ENCODE measurements around the gene SIT1. TPM values are rescaled to one million over a fixed set of nuclear protein-coding genes. Genes with fewer than 3 reads are reported as not detected.
A peak's percentile ranks its signal among the peaks of the same experiment; 100 is the strongest.

SIT1 gene
- not detected in 2 replicates for total RNA-seq (2014; rRNA removed; shearing (Covaris generic))
- not detected in 2 replicates for polyA plus RNA-seq (2015; cell fraction: cytosol; rRNA removed)
- not detected in 2 replicates for polyA plus RNA-seq (2015; cell fraction: nucleus; rRNA removed)

GRCh38 chr9:35650341-35651158 is at the start of gene SIT1:
SIT1 (minus strand) TSS chr9:35650931; CDS start chr9:35650853, 78 bp downstream.
- DNase-seq (ENCODE audit: low read depth, low spot score): no peak
- in situ Hi-C loops (cut with HindIII; ENCODE audit: low pct_unique_long_range_greater_than_20kb, low sequenced_read_pairs): no loop called here

- DNase-seq (ENCODE audit: low read depth, low spot score): no peak
- in situ Hi-C loops (cut with HindIII; ENCODE audit: low pct_unique_long_range_greater_than_20kb, low sequenced_read_pairs): no loop called here
Observed at GRCh38 chr9:35700031-35700430, 49.3 kb upstream of the SIT1 start.

- in situ Hi-C loops (cut with HindIII; ENCODE audit: low pct_unique_long_range_greater_than_20kb, low sequenced_read_pairs): no loop called here
Observed at GRCh38 chr9:35698231-35698630, 47.5 kb upstream of the SIT1 start.

GRCh38 chr9:35697486-35697885 is 46.8 kb upstream of the SIT1 start:
- in situ Hi-C loops (cut with HindIII; ENCODE audit: low pct_unique_long_range_greater_than_20kb, low sequenced_read_pairs): no loop called here
- no peak for DNase-seq (ENCODE audit: low read depth, low spot score)

More at GRCh38 chr9:35698231-35698630, 47.5 kb upstream of the SIT1 start:
- no peak for DNase-seq (ENCODE audit: low read depth, low spot score)

GRCh38 chr9:35696520-35697215 is 45.9 kb upstream of the SIT1 start:
- peak; percentile 62 for DNase-seq (ENCODE audit: low read depth, low spot score)
- in situ Hi-C loops (cut with HindIII; ENCODE audit: low pct_unique_long_range_greater_than_20kb, low sequenced_read_pairs): no loop called here

- DNase-seq (ENCODE audit: low read depth, low spot score): no peak
- in situ Hi-C loops (cut with HindIII; ENCODE audit: low pct_unique_long_range_greater_than_20kb, low sequenced_read_pairs): no loop called here
Observed at GRCh38 chr9:35695943-35696401, 45.2 kb upstream of the SIT1 start.

- no peak for DNase-seq (ENCODE audit: low read depth, low spot score)
- in situ Hi-C loops (cut with HindIII; ENCODE audit: low pct_unique_long_range_greater_than_20kb, low sequenced_read_pairs): no loop called here
Observed at GRCh38 chr9:35691757-35692301, 41.1 kb upstream of the SIT1 start.

- in situ Hi-C loops (cut with HindIII; ENCODE audit: low pct_unique_long_range_greater_than_20kb, low sequenced_read_pairs): no loop called here
- DNase-seq (ENCODE audit: low read depth, low spot score): no peak
Observed at GRCh38 chr9:35691334-35691650, 40.6 kb upstream of the SIT1 start.

- DNase-seq (ENCODE audit: low read depth, low spot score): peak; percentile 53
- in situ Hi-C loops (cut with HindIII; ENCODE audit: low pct_unique_long_range_greater_than_20kb, low sequenced_read_pairs): no loop called here
Observed at GRCh38 chr9:35690614-35691333, 40.0 kb upstream of the SIT1 start.

- no peak for DNase-seq (ENCODE audit: low read depth, low spot score)
- in situ Hi-C loops (cut with HindIII; ENCODE audit: low pct_unique_long_range_greater_than_20kb, low sequenced_read_pairs): no loop called here
Observed at GRCh38 chr9:35690294-35690613, 39.5 kb upstream of the SIT1 start.

- in situ Hi-C loops (cut with HindIII; ENCODE audit: low pct_unique_long_range_greater_than_20kb, low sequenced_read_pairs): no loop called here
Observed at GRCh38 chr9:35689542-35690293, 39.0 kb upstream of the SIT1 start, which contains the start of gene TPM2. TPM2 (minus strand) TSS chr9:35689925; CDS start chr9:35689817, 108 bp downstream.

GRCh38 chr9:35688558-35689541 is 38.1 kb upstream of the SIT1 start:
- DNase-seq (ENCODE audit: low read depth, low spot score): no peak

More at GRCh38 chr9:35689542-35690293, 39.0 kb upstream of the SIT1 start, which contains the start of gene TPM2:
- DNase-seq (ENCODE audit: low read depth, low spot score): no peak

GRCh38 chr9:35687972-35688557 is 37.3 kb upstream of the SIT1 start:
- in situ Hi-C loops (cut with HindIII; ENCODE audit: low pct_unique_long_range_greater_than_20kb, low sequenced_read_pairs): no loop called here
- no peak for DNase-seq (ENCODE audit: low read depth, low spot score)

More at GRCh38 chr9:35688558-35689541, 38.1 kb upstream of the SIT1 start:
- in situ Hi-C loops (cut with HindIII; ENCODE audit: low pct_unique_long_range_greater_than_20kb, low sequenced_read_pairs): no loop called here

- no peak for DNase-seq (ENCODE audit: low read depth, low spot score)
- in situ Hi-C loops (cut with HindIII; ENCODE audit: low pct_unique_long_range_greater_than_20kb, low sequenced_read_pairs): no loop called here
Observed at GRCh38 chr9:35687306-35687705, 36.6 kb upstream of the SIT1 start.

- in situ Hi-C loops (cut with HindIII; ENCODE audit: low pct_unique_long_range_greater_than_20kb, low sequenced_read_pairs): no loop called here
- DNase-seq (ENCODE audit: low read depth, low spot score): no peak
Observed at GRCh38 chr9:35686222-35687203, 35.8 kb upstream of the SIT1 start.
